Tibial nerve (tissue), 4 donors: ENCODE results near the gene HERC4.

Experiments
- CTCF ChIP-seq, 5 experiments: fragments of 200-600 bp in 3 of 5; fragments of 450-650 bp in 2 of 5; sonication (generic) in 3 of 5; IDR thresholded peaks; one replicate each; pipeline ENCODE4 v1.5.1; 2016 to 2019; ENCODE audit warnings: antibody characterized with exemption in 5 of 5, mild to moderate bottlenecking in 3 of 5, moderate library complexity in 2 of 5
- EP300 ChIP-seq, 2 donors: sonication (generic); formaldehyde crosslinking; IDR thresholded peaks; one replicate each; pipeline ENCODE4 v1.6.1; 2017; ENCODE audit warnings: antibody characterized with exemption in 2 of 2, mild to moderate bottlenecking in 1 of 2
- POLR2A ChIP-seq, 2 donors: fragments of 450-650 bp; IDR thresholded peaks; one replicate each; pipeline ENCODE4 v1.6.1; 2017; ENCODE audit warnings: antibody characterized with exemption in 2 of 2, mild to moderate bottlenecking in 2 of 2, moderate library complexity in 2 of 2

- TF ChIP-seq CTCF (IDR thresholded peaks at IDR 0.05): no peak
- no peak for TF ChIP-seq EP300 (IDR thresholded peaks at IDR 0.05)
- TF ChIP-seq POLR2A (IDR thresholded peaks at IDR 0.05): no peak
These were observed 67.7 kb downstream of the HERC4 start for GRCh38 chr10:68007356-68007755.
